ENCODE measurements around the gene NPAS1.

Gene NPAS1

GRCh38 chr19:47039239-47039874, 19.7 kb downstream of the NPAS1 start:
- no peak overlapping the region for H3K4ac ChIP-seq (ENCODE audit: low read length)
- no peak overlapping the region for H3K27ac ChIP-seq (replicated peaks; ENCODE audit: low read length)
- no peaks in the 10 kb centered on the region for H3K27me3 ChIP-seq (ENCODE audit: control insufficient read depth in 3 of 3, insufficient read depth in 3 of 3, low read depth in 1 of 3, low read length in 3 of 3)
- H3K23ac ChIP-seq (ENCODE audit: low read depth, low read length, poor library complexity): no peak overlapping the region
- peaks cover 0 to 12% of the 10 kb centered on the region in 2 donors for H3K36me3 ChIP-seq (replicated peaks in 1 of 2; ENCODE audit: control insufficient read depth in 2 of 2, insufficient read depth in 2 of 2, low read length in 2 of 2)
- no CpG with 5 or more reads among the region's 17 CpGs for WGBS, 2 donors (ENCODE audit: extremely low coverage in 2 of 2, insufficient read length in 2 of 2, insufficient replicate concordance in 1 of 2)
- H2BK120ac ChIP-seq (ENCODE audit: low read depth, low read length): no peak overlapping the region
- H3K4me1 ChIP-seq (ENCODE audit: control insufficient read depth in 2 of 2, insufficient read depth in 1 of 2, low read depth in 1 of 2, low read length in 2 of 2): peaks cover 4 to 7% of the 10 kb centered on the region in 2 donors
- peak overlapping the region; percentile 56 for H3K14ac ChIP-seq (ENCODE audit: low read length)
- H2BK12ac ChIP-seq (ENCODE audit: low read length): no peak overlapping the region
- H3K79me1 ChIP-seq (ENCODE audit: low read depth, low read length): peaks cover 4% of the 10 kb centered on the region
- H3K9me3 ChIP-seq (replicated peaks in 1 of 2; ENCODE audit: control insufficient read depth in 2 of 2, insufficient read depth in 1 of 2, low read depth in 1 of 2, low read length in 2 of 2): no peaks in the 10 kb centered on the region
- no peak overlapping the region for H3K4me3 ChIP-seq (ENCODE audit: low read length in 2 of 2)
- H2BK5ac ChIP-seq (ENCODE audit: low read length): no peak overlapping the region
- no peak overlapping the region for H4K8ac ChIP-seq (ENCODE audit: low read depth, low read length)
- H3K18ac ChIP-seq (ENCODE audit: low read length): no peak overlapping the region
- H2AK5ac ChIP-seq (ENCODE audit: low read depth, low read length): no peak overlapping the region
- no peak overlapping the region for H3K4me2 ChIP-seq (ENCODE audit: insufficient read depth, low read length, poor library complexity, severe bottlenecking)
- no peak for DNase-seq (ENCODE audit: low spot score)
- H2BK15ac ChIP-seq (ENCODE audit: low read length): no peak overlapping the region
- peak overlapping the region; percentile 30 for H3K9ac ChIP-seq (ENCODE audit: low read depth, low read length, poor library complexity)
- no peak overlapping the region for H4K91ac ChIP-seq (ENCODE audit: low read depth, low read length, poor library complexity)
- no peak overlapping the region for H2AFZ ChIP-seq (ENCODE audit: low read length)

GRCh38 chr19:47040869-47041268, 21.2 kb downstream of the NPAS1 start:
- Histone ChIP-seq H2AFZ (ENCODE audit: low read length) (no peak overlapping the region), H3K4me2 (ENCODE audit: insufficient read depth, low read length, poor library complexity, severe bottlenecking) (no peak overlapping the region), H3K23ac (ENCODE audit: low read depth, low read length, poor library complexity) (no peak overlapping the region), H3K9me3 (replicated peaks in 1 of 2; ENCODE audit: control insufficient read depth in 2 of 2, insufficient read depth in 1 of 2, low read depth in 1 of 2, low read length in 2 of 2) (no peaks in the 10 kb centered on the region), H3K36me3 (replicated peaks in 1 of 2; ENCODE audit: control insufficient read depth in 2 of 2, insufficient read depth in 2 of 2, low read length in 2 of 2) (peaks cover 2 to 14% of the 10 kb centered on the region in 2 donors), H2BK120ac (ENCODE audit: low read depth, low read length) (no peak overlapping the region), H2BK5ac (ENCODE audit: low read length) (no peak overlapping the region), H3K27me3 (ENCODE audit: control insufficient read depth in 3 of 3, insufficient read depth in 3 of 3, low read depth in 1 of 3, low read length in 3 of 3) (no peaks in the 10 kb centered on the region), H4K91ac (ENCODE audit: low read depth, low read length, poor library complexity) (no peak overlapping the region), H3K14ac (ENCODE audit: low read length) (peak overlapping the region; percentile 38), H2BK15ac (ENCODE audit: low read length) (no peak overlapping the region), H3K18ac (ENCODE audit: low read length) (peak overlapping the region; percentile 64), H3K4me1 (ENCODE audit: control insufficient read depth in 2 of 2, insufficient read depth in 1 of 2, low read depth in 1 of 2, low read length in 2 of 2) (peaks cover 0 to 6% of the 10 kb centered on the region in 2 donors), H3K9ac (ENCODE audit: low read depth, low read length, poor library complexity) (no peak overlapping the region), H3K4ac (ENCODE audit: low read length) (no peak overlapping the region), H2AK5ac (ENCODE audit: low read depth, low read length) (peak overlapping the region; percentile 37), H2BK12ac (ENCODE audit: low read length) (no peak overlapping the region), H3K27ac (replicated peaks; ENCODE audit: low read length) (no peak overlapping the region), H3K4me3 (ENCODE audit: low read length in 2 of 2) (no peak overlapping the region), H4K8ac (ENCODE audit: low read depth, low read length) (no peak overlapping the region), H3K79me1 (ENCODE audit: low read depth, low read length) (peaks cover 4% of the 10 kb centered on the region)
- WGBS, 2 donors (ENCODE audit: extremely low coverage in 2 of 2, insufficient read length in 2 of 2, insufficient replicate concordance in 1 of 2): no CpG with 5 or more reads among the region's 8 CpGs
- DNase-seq (ENCODE audit: low spot score): no peak

- peaks cover 2 to 22% of the 10 kb centered on the region in 2 donors for H3K36me3 ChIP-seq (replicated peaks in 1 of 2; ENCODE audit: control insufficient read depth in 2 of 2, insufficient read depth in 2 of 2, low read length in 2 of 2)
- WGBS, 2 donors (ENCODE audit: extremely low coverage in 2 of 2, insufficient read length in 2 of 2, insufficient replicate concordance in 1 of 2): no CpG with 5 or more reads among the region's 56 CpGs
- no peak overlapping the region for H3K9ac ChIP-seq (ENCODE audit: low read depth, low read length, poor library complexity)
- peaks cover 0 to 6% of the 10 kb centered on the region in 2 donors for H3K9me3 ChIP-seq (replicated peaks in 1 of 2; ENCODE audit: control insufficient read depth in 2 of 2, insufficient read depth in 1 of 2, low read depth in 1 of 2, low read length in 2 of 2)
- H2AFZ ChIP-seq (ENCODE audit: low read length): no peak overlapping the region
- no peak overlapping the region for H3K4ac ChIP-seq (ENCODE audit: low read length)
- H3K79me1 ChIP-seq (ENCODE audit: low read depth, low read length): peaks cover 4% of the 10 kb centered on the region
- no peak overlapping the region for H3K14ac ChIP-seq (ENCODE audit: low read length)
- no peaks in the 10 kb centered on the region for H3K27me3 ChIP-seq (ENCODE audit: control insufficient read depth in 3 of 3, insufficient read depth in 3 of 3, low read depth in 1 of 3, low read length in 3 of 3)
- H2BK12ac ChIP-seq (ENCODE audit: low read length): no peak overlapping the region
- no peak overlapping the region for H3K27ac ChIP-seq (replicated peaks; ENCODE audit: low read length)
- no peak overlapping the region for H3K18ac ChIP-seq (ENCODE audit: low read length)
- no peak for DNase-seq (ENCODE audit: low spot score)
- H2BK5ac ChIP-seq (ENCODE audit: low read length): peak overlapping the region; percentile 48
- no peak overlapping the region for H3K4me3 ChIP-seq (ENCODE audit: low read length in 2 of 2)
- no peak overlapping the region for H4K8ac ChIP-seq (ENCODE audit: low read depth, low read length)
- no peak overlapping the region for H2BK15ac ChIP-seq (ENCODE audit: low read length)
- peak overlapping the region; percentile 65 for H3K23ac ChIP-seq (ENCODE audit: low read depth, low read length, poor library complexity)
- no peak overlapping the region for H4K91ac ChIP-seq (ENCODE audit: low read depth, low read length, poor library complexity)
- H3K4me2 ChIP-seq (ENCODE audit: insufficient read depth, low read length, poor library complexity, severe bottlenecking): no peak overlapping the region
- peaks cover 0 to 2% of the 10 kb centered on the region in 2 donors for H3K4me1 ChIP-seq (ENCODE audit: control insufficient read depth in 2 of 2, insufficient read depth in 1 of 2, low read depth in 1 of 2, low read length in 2 of 2)
- H2BK120ac ChIP-seq (ENCODE audit: low read depth, low read length): no peak overlapping the region
- H2AK5ac ChIP-seq (ENCODE audit: low read depth, low read length): no peak overlapping the region
These were observed 25.6 kb downstream of the NPAS1 start for GRCh38 chr19:47044946-47045866.

- peaks cover 0 to 2% of the 10 kb centered on the region in 2 donors for H3K4me1 ChIP-seq (ENCODE audit: control insufficient read depth in 2 of 2, insufficient read depth in 1 of 2, low read depth in 1 of 2, low read length in 2 of 2)
- H3K27me3 ChIP-seq (ENCODE audit: control insufficient read depth in 3 of 3, insufficient read depth in 3 of 3, low read depth in 1 of 3, low read length in 3 of 3): no peaks in the 10 kb centered on the region
- no peak overlapping the region for H2AFZ ChIP-seq (ENCODE audit: low read length)
- H3K4ac ChIP-seq (ENCODE audit: low read length): no peak overlapping the region
- H4K91ac ChIP-seq (ENCODE audit: low read depth, low read length, poor library complexity): no peak overlapping the region
- WGBS, 2 donors (ENCODE audit: extremely low coverage in 2 of 2, insufficient read length in 2 of 2, insufficient replicate concordance in 1 of 2): no CpG with 5 or more reads among the region's 45 CpGs
- H3K14ac ChIP-seq (ENCODE audit: low read length): no peak overlapping the region
- peaks cover 0 to 6% of the 10 kb centered on the region in 2 donors for H3K9me3 ChIP-seq (replicated peaks in 1 of 2; ENCODE audit: control insufficient read depth in 2 of 2, insufficient read depth in 1 of 2, low read depth in 1 of 2, low read length in 2 of 2)
- H3K18ac ChIP-seq (ENCODE audit: low read length): no peak overlapping the region
- H2BK12ac ChIP-seq (ENCODE audit: low read length): no peak overlapping the region
- no peak overlapping the region for H3K23ac ChIP-seq (ENCODE audit: low read depth, low read length, poor library complexity)
- peaks cover 2 to 22% of the 10 kb centered on the region in 2 donors for H3K36me3 ChIP-seq (replicated peaks in 1 of 2; ENCODE audit: control insufficient read depth in 2 of 2, insufficient read depth in 2 of 2, low read length in 2 of 2)
- no peak overlapping the region for H2AK5ac ChIP-seq (ENCODE audit: low read depth, low read length)
- peaks cover 2% of the 10 kb centered on the region for H3K79me1 ChIP-seq (ENCODE audit: low read depth, low read length)
- H3K4me3 ChIP-seq (ENCODE audit: low read length in 2 of 2): no peak overlapping the region
- H2BK5ac ChIP-seq (ENCODE audit: low read length): peak overlapping the region; percentile 48
- peak overlapping the region; percentile 61 for H3K9ac ChIP-seq (ENCODE audit: low read depth, low read length, poor library complexity)
- H4K8ac ChIP-seq (ENCODE audit: low read depth, low read length): no peak overlapping the region
- H2BK120ac ChIP-seq (ENCODE audit: low read depth, low read length): no peak overlapping the region
- H3K27ac ChIP-seq (replicated peaks; ENCODE audit: low read length): no peak overlapping the region
- H3K4me2 ChIP-seq (ENCODE audit: insufficient read depth, low read length, poor library complexity, severe bottlenecking): no peak overlapping the region
- no peak overlapping the region for H2BK15ac ChIP-seq (ENCODE audit: low read length)
- no peak for DNase-seq (ENCODE audit: low spot score)
These were observed 26.3 kb downstream of the NPAS1 start for GRCh38 chr19:47045867-47046470.

All from neuronal stem cell (in vitro differentiated cells).